ENCODE measurements around the gene ANKIB1. TPM values are rescaled to one million over a fixed set of nuclear protein-coding genes. Genes with fewer than 3 reads are reported as not detected.

Gene ANKIB1
- total RNA-seq, 4 donors from 2014 or later, result 44.1 to 53.3 (median 44.9) TPM

GRCh38 chr7:92333866-92334265 is 88.1 kb downstream of the ANKIB1 start:
- no peak overlapping the region for H3K4me3 ChIP-seq (replicated peaks in 1 of 3)
- no peaks in the 10 kb centered on the region for H3K27me3 ChIP-seq
- no peaks in the 10 kb centered on the region for H3K4me1 ChIP-seq
- TF ChIP-seq, protein P1, sequence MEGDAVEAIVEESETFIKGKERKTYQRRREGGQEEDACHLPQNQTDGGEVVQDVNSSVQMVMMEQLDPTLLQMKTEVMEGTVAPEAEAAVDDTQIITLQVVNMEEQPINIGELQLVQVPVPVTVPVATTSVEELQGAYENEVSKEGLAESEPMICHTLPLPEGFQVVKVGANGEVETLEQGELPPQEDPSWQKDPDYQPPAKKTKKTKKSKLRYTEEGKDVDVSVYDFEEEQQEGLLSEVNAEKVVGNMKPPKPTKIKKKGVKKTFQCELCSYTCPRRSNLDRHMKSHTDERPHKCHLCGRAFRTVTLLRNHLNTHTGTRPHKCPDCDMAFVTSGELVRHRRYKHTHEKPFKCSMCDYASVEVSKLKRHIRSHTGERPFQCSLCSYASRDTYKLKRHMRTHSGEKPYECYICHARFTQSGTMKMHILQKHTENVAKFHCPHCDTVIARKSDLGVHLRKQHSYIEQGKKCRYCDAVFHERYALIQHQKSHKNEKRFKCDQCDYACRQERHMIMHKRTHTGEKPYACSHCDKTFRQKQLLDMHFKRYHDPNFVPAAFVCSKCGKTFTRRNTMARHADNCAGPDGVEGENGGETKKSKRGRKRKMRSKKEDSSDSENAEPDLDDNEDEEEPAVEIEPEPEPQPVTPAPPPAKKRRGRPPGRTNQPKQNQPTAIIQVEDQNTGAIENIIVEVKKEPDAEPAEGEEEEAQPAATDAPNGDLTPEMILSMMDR (IDR thresholded peaks at IDR 0.05), result no peak
- no peak overlapping the region for H3K27ac ChIP-seq
- intact Hi-C loops (cut with DNase I), result no loop called here
- H3K9me3 ChIP-seq, result no peaks in the 10 kb centered on the region
- DNase-seq, result no peak
- H3K36me3 ChIP-seq, result no peaks in the 10 kb centered on the region

GRCh38 chr7:92335574-92335973 is 89.8 kb downstream of the ANKIB1 start:
- Histone ChIP-seq H3K27ac (no peak overlapping the region), H3K9me3 (no peaks in the 10 kb centered on the region)

DNA sequence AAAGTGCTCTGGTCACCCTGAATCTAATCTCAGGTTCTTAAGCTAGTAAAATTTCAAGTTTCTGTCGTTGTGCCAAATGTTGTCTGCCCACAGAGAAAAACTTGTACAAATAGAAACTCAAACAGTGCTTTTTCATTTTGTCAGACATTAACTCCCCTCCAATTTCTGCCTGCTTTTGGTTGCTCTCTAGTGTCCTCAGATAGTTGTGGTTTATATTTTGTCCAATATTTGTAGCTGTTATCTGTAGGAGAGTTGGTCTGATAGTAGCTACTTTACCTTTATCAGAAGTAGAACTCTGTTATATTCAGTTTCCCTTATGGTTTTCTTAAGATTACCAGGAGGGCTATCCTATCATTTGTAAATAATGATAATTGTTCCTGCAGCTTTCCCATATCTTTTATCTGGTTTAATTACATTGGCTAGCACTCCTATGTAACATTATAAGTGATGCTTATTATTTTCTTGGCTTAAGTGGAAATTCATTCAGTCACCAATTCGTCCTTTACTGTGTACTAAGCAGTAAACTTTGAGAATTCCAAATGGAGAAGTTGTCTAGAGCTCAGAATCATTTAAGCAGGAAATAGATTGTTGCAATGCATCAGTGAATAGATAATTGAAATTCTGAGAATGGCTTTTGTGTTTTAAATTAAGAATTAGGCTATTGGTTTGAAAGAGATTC is 91.0 kb downstream of the ANKIB1 start:
- H3K4me1 ChIP-seq, result no peaks in the 10 kb centered on the region
- no peak for TF ChIP-seq POLR2A (IDR thresholded peaks at IDR 0.05)
- TF ChIP-seq, protein P1 (IDR thresholded peaks at IDR 0.05), result no peak
- WGBS, 2 donors, result 90 to 96% methylated on average over 2 of the region's 2 CpGs
- no peak for DNase-seq
- intact Hi-C loops (cut with DNase I), result no loop called here
- H3K27me3 ChIP-seq, result no peaks in the 10 kb centered on the region
- H3K4me3 ChIP-seq (replicated peaks in 1 of 3), result no peak overlapping the region
- H3K36me3 ChIP-seq, result no peaks in the 10 kb centered on the region
- H3K27ac ChIP-seq, result no peak overlapping the region
- no peaks in the 10 kb centered on the region for H3K9me3 ChIP-seq

More at GRCh38 chr7:92335574-92335973, 89.8 kb downstream of the ANKIB1 start:
- Histone ChIP-seq H3K4me3 (replicated peaks in 1 of 3) (no peak overlapping the region), H3K36me3 (no peaks in the 10 kb centered on the region), H3K27me3 (no peaks in the 10 kb centered on the region), H3K4me1 (no peaks in the 10 kb centered on the region)
- no peak for TF ChIP-seq POLR2A (IDR thresholded peaks at IDR 0.05)
- TF ChIP-seq, protein P1 (IDR thresholded peaks at IDR 0.05), result no peak
- intact Hi-C loops (cut with DNase I), result no loop called here
- no peak for DNase-seq

GRCh38 chr7:92340016-92340415 is 94.2 kb downstream of the ANKIB1 start:
- TF ChIP-seq, protein P1 (IDR thresholded peaks at IDR 0.05), result no peak
- TF ChIP-seq POLR2A (IDR thresholded peaks at IDR 0.05), result no peak
- Histone ChIP-seq H3K27ac (no peak overlapping the region), H3K36me3 (no peaks in the 10 kb centered on the region), H3K4me3 (replicated peaks in 1 of 3) (no peak overlapping the region), H3K4me1 (no peaks in the 10 kb centered on the region), H3K9me3 (no peaks in the 10 kb centered on the region), H3K27me3 (no peaks in the 10 kb centered on the region)
- intact Hi-C loops (cut with DNase I), result no loop called here
- 93 to 100% methylated on average over 1 of the region's 1 CpG for WGBS, 2 donors
- DNase-seq, result no peak

DNA sequence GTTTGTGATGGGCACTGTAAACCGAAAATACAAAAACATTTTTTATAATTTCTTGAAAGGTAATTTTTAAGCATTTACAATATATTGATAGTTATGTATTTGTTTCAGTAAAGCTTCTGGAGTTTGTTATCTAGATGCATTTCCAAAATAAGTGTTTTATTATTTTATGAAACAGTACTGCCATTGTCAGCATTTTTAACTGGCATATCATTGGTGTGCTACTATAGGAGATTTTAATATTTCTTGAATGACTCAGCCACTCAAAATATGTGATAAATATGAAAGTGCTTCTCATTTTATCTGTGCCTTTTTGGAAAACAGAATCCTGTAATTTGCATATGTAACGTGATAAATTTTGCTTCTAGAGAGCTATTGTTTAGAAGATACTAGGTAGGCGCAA is 97.9 kb downstream of the ANKIB1 start:
- Histone ChIP-seq H3K27ac (no peak overlapping the region), H3K4me1 (no peaks in the 10 kb centered on the region), H3K27me3 (no peaks in the 10 kb centered on the region), H3K9me3 (no peaks in the 10 kb centered on the region), H3K4me3 (replicated peaks in 1 of 3) (no peak overlapping the region), H3K36me3 (no peaks in the 10 kb centered on the region)
- WGBS, 2 donors, result 98% methylated on average over 3 of the region's 3 CpGs
- DNase-seq, result no peak
- intact Hi-C loops (cut with DNase I), result no loop called here
- TF ChIP-seq, protein P1 (IDR thresholded peaks at IDR 0.05), result no peak
- no peak for TF ChIP-seq POLR2A (IDR thresholded peaks at IDR 0.05)
